GM19099 (cell line): ENCODE results near the gene HS2ST1.

Experiments used
- POLR2A ChIP-seq: IDR thresholded peaks from 3 replicates; pipeline ENCODE4 v1.6.1; 2011; ENCODE audit warnings: low read depth; ENCODE audit not compliant: insufficient read length; ENCODE audit errors: extremely low read depth

HS2ST1 gene

DNA sequence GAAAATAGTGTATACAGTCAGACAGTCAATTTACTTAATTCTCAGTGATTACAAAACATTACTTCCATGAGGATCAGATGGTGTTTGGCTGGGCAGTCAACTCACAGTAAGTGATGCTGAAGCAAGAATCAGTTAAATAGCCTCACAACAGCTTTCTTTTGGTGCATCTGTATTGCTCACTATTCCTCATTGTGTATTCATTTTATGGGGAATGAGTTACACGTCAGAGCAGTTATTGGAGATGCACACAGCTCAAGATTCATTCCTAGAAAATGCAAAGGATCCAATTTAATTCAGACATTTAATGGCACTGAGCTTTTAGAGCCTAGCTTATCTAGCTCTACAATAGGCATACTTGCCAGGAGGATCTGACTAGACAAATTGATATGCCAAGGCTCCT is 150.6 kb downstream of the HS2ST1 start:
- no peak for TF ChIP-seq POLR2A

DNA sequence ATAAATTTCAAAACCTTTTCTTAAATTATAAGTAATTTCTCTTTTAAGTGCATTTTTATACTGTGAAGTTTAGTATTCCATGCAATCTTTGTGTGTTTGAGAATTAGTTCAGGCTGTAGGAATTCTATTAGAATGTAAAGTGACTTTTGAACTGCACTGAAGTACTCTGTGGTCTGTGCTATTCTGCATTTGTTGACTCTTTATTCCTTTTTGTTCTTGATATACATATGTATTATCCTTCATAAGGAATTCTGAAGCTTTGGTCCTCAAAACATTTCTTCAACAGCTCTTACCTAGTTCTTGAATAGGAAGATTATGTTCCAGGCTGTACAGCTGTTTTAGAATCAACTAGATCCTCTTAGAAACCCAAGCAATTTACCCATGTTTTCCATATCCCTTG is 158.0 kb downstream of the HS2ST1 start:
- TF ChIP-seq POLR2A, result no peak

DNA sequence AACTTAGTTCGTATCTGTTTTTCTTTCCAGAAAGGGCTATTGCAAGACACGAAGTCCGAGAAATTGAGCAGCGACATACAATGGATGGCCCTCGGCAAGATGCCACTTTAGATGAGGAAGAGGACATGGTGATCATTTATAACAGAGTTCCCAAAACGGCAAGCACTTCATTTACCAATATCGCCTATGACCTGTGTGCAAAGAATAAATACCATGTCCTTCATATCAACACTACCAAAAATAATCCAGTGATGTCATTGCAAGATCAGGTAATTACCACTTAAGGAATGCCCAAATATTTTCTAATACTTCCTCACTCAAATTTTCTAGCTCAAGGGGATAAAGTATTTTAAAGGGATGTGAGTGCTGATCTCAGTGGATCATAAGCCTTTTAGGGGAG is 158.5 kb downstream of the HS2ST1 start:
- TF ChIP-seq POLR2A, result no peak

DNA sequence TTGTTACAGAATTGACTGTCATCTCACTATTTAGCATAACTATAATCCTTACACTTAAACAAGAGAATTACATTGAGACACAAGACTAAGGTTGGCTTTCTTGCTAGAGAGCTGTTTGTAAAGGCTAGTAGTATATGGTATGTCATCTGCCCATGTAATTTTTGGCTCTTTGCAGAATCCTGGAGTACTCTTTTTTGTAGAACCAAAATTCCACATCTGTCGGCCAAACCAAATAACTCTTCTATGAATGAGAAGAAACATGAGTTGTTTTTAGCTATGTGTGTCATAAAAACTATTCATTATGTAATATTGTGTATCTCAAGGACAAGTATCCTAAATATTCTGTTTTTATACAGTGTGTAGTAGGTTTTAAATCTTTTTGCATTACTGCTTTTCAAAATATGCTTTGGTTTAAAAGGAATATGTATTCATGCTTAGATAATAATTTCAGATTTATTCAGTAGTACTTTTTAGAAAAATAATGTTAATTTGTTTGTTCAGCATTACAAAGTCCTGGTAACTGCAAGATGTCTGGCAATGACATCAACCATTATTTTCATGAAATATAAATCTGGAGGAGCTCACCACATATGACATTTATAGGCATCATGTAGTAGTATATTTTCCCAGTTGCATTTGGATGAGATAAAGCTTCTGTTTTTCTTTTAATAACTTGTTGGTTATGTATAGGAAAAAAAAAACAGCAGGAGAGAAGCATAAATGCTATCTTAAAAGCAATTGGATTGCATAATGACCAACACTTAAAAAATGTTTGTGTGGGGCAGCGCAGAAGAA is 159.8 kb downstream of the HS2ST1 start:
- TF ChIP-seq POLR2A, result no peak

DNA sequence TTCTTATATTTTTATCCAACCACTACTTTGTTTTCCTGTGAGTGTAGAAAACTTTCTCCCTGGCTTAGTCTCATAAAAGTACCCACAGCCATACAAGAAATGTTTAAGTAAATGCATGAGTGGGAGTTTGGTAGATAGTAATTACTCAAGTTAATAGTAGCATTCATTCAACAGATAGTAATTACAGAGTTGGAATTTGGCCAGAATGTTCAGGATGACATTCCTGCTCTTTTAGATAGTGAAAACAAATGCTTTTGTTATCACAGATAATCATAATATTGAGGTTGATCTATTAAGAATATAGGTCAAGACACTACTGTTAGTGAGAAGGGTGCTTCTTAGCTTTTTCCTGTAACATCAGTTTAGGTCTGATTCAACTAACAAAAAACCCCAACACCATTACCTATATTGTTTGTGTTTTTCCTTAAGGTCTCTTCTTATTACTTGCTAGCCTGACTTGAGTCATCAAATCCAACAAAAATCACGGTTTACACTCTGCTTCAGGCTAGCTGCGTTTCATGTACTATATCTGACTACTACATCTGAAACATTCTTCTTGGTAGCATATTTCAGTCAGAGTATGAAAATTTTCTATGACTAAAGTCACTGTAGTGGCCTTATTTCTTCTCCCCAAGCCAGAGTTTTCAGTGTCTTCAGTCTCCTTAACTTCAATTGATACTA is 163.7 kb downstream of the HS2ST1 start:
- no peak for TF ChIP-seq POLR2A

DNA sequence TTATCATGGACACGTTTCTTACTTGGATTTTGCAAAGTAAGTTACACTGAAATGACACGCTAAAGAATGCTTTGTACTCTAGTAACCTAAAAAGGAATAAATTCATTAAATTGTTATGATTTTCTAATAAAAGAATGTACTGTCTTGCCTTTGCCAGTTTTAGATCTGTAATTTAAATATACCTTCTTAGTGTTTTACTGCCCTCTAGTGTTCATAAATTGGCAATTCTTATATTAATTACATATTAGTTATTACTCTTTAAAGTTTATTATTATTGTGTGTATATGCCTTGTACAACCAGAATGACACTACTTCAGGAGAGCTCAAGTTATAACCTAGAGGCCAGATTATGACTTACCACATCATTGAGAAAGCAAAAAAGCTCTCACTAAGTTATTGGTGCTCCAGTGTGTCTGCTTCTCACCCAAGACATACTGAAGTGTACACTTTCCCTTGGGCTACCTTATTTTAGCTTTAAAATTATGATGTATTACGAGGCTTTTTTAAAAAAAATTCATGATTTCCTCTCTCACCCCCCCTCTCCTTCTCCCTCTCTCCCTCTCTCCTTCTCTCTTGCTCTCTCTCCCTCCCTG is 169.9 kb downstream of the HS2ST1 start:
- TF ChIP-seq POLR2A, result no peak

DNA sequence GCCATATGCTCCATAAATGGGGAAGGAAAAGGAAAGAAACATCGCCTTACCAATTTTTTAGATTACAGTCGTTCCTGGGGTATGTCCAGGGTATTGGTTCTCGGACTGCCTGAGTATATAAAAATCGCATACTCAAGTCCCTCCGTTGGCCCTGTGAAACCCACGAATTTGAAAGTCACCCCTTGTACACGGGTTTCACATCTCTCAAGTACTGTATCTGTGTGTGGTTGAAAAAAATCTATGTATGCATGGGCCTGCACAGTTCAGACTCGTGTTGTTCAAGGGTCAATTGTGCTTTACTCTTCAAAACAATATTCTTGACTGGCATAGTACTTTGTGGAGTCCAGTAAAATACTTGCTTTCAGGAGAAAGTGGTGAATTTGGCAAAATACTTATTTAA is 171.7 kb downstream of the HS2ST1 start:
- no peak for TF ChIP-seq POLR2A

DNA sequence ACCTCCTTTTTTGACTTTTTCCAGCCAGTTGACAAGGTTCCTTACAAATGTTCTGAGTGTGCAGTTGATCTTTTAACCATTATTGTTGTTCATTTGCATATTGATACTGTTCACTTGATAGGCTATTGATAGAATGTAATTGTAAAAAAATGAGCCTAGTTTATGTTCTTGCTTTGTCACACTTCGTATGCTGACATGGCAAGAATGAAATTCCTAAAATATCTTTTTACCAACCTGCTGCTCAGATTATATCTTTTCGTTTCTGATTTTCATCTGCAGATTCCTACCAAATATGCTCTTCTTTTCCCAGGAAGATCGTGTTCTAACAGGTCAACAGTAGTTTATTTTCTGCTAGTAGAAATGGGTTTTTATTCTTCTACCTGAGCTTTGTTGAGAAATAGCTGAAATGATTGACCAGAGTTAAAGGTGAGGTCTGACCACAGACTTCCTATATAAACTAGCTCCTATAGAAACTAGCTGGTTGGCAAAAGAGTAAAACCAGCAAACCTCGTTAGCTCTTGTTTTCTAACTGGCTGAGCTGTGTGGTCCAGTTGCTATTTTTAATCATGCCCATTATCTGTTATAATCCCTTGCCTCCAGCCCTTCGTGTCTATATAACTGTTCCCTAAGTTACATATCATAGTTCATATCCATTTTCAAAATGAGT is 174.8 kb downstream of the HS2ST1 start:
- TF ChIP-seq POLR2A, result no peak

DNA sequence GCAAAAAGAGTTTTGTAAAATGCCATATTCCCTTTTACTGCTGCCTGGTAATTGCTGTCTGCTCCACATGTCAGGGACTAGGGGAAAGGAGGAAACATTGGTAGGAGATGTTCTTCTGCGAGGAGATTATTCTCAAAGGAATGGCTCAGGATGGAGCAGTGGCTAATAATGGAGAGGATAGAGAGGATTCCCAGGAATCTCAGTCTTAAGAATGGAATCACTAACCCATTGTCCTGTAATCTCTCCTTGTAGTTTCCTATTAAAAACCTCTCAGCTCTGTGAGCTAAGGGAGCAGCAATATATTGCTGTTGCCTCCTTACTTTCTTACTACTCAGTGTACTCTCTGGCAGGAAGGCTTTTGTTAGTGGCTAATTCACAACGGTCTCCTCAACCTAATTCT is 175.4 kb downstream of the HS2ST1 start:
- no peak for TF ChIP-seq POLR2A

DNA sequence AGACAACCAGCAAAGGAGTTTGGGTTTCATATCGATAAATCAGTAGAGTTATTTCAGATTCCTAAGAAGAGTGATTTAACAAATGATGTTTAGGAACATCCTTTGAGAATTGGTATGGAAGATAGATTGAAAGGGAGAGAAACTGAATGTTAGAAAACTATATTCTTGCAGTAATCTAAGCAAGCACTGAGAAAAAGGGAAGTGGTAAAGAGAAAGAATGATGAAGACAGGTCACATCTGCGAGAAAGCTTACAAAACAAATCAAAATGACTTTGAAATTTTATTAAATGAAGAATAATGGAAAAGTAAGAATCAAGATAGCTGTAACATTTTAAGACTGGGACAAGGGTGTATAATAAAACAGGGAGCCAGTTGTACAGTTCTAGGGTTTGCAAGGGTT is 177.0 kb downstream of the HS2ST1 start:
- TF ChIP-seq POLR2A, result no peak

DNA sequence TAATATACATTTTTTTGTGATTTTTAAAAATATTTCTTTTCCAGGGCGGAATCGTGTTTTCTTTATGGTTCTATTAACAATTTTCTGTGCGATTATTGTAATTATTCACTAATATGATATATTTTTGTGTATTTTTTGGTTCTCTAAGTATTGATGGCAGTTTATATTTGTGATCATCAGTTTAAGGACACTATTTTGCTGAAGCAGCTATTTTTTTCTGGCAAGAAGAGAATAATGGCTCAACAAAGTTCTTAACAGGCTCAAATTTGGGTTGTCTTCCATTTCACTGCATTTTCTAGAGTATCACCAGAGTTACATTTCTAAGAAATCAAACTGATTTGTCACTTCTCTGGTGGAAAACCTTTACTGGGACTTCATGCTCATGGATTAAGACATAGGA is 178.4 kb downstream of the HS2ST1 start:
- no peak for TF ChIP-seq POLR2A

DNA sequence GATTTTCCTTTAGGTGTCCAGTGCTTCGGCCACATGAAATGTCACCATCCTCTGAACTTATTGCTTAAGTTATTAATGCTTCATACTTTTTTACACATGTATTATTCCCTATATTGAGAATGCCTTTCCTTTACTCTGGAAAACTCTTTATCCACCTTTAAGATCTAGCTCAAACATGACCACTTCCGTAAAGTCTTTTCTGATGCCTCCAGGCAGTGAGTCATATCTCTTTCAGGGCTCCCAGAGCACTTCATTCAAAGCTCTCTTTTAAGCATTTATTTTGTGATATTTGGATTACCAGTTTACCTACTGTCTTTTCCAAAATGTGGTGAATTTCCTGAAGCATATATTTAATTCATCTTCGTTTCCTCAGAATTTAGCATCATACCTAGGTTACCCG is 178.9 kb downstream of the HS2ST1 start:
- no peak for TF ChIP-seq POLR2A

DNA sequence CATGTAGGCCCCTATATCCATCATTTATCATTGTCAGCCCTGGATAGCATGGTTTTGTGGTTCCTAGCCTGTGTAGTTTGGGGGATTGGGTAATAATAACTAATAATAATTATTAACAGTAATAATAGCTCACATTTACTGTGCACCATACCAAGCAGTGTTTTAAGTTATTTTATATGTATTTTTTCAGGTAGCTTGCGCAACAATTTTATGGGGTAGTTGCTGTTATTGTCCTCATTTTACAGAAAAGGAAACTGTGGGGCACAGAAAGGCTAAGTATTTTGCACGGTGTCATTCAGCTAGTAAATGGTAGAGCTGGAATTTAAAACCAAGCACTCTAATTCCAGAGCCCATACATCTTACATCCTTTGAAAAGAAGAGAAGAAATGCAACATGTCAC is 179.8 kb downstream of the HS2ST1 start:
- no peak for TF ChIP-seq POLR2A

DNA sequence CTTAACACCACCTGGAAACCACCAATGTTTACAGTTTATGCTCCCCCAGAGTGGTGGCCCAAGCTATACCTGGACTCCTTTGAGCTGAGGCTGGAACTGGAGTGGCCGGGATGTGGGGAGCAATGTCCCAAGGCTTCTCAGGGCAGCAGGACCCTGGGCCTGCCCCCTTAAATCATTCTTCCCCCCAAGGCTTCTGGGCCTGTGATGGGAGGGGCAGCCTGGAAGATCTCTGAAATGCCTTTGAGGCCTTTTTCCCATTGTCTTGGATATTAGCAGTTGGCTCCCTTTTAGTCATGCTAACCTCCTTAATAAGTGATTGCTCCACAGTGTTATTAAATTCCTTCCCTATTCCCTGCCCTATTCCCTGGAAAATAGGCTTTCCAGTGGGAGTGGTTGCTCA is 185.8 kb downstream of the HS2ST1 start:
- TF ChIP-seq POLR2A, result no peak

DNA sequence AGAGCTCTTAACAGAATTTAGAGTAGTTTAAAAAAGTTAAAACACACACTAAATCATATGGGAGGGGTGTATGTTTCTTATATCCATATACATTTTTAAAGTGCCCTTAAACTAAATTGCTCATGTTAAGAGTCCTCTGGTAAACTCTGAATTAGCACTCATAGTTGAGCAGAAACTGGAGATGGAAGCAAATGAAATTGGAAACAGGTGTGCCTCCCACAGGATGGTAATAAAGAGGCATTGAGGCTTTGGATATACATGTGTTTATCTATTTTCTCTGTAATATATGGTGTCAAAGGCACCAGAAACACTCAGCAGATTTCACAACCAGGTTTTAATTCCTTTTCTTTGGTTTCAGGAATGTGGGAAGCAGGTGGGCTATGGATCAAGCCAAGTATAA is 188.6 kb downstream of the HS2ST1 start:
- TF ChIP-seq POLR2A, result no peak

DNA sequence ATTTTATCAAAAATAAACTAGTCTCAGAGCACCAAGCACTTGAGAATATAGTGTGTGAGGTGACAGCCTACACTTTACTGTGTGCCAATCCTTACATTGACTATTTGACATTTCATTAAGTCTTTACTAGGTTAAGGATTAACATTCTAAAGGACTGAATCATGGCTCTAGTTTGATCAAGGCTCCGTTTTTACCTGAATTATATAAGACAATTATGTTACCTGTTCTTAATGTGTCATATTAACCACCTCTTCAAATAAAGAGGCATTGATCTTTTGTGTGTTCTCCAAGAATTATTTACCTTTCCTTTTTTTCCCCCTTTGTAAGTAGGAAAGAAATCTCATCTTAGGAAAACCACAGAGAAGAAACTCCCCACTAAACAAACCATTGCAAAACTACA is 189.7 kb downstream of the HS2ST1 start:
- no peak for TF ChIP-seq POLR2A
